ENCODE results near the gene UMODL1. TPM values are rescaled to one million over a fixed set of nuclear protein-coding genes. Genes with fewer than 3 reads are reported as not detected.
A peak's percentile ranks its signal among the peaks of the same experiment; 100 is the strongest.

UMODL1 gene
- polyA plus RNA-seq, 3 donors = not detected

DNA sequence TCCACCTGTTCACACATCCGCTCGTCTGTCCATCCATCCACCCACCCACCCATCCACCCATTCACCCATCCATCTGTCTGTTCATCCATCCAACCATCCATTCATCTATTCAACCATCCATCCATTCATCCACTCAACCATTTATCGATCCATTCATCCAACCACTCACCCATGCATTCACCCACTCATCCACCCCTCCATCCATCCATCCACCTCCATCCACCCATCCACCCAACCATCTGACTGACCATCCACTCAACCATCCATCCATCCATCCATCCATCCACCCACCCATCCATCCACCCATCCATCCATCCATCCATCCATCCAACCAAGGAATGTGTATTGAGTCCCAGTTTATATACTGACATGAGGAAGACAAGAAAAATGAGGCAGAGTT is 73.1 kb downstream of the UMODL1 start:
- Histone ChIP-seq H3K79me2 (ENCODE audit: insufficient read depth, low read length) (no peaks in the 10 kb centered on the region), H3K27ac (ENCODE audit: low read depth in 1 of 2, low read length in 2 of 2) (no peak overlapping the region), H3K4me2 (replicated peaks; ENCODE audit: extremely low read depth, low read length, poor library complexity, severe bottlenecking) (no peak overlapping the region), H4K20me1 (ENCODE audit: insufficient read depth, low read length) (no peaks in the 10 kb centered on the region), H3K4me1 (ENCODE audit: control insufficient read depth in 1 of 2, insufficient read depth in 2 of 2, low read length in 2 of 2) (peaks cover 43% of the 10 kb centered on the region in 2 donors), H2AFZ (ENCODE audit: insufficient read depth, low read depth, low read length, poor library complexity, severe bottlenecking) (no peak overlapping the region), H3K4me3 (replicated peaks in 1 of 3; ENCODE audit: low read depth in 2 of 3, low read length in 3 of 3) (no peak overlapping the region), H3K36me3 (replicated peaks in 1 of 2; ENCODE audit: control insufficient read depth in 1 of 2, insufficient read depth in 2 of 2, low read length in 2 of 2) (no peaks in the 10 kb centered on the region), H3K9me3 (replicated peaks in 1 of 2; ENCODE audit: control insufficient read depth in 1 of 2, insufficient read depth in 1 of 2, low read length in 2 of 2) (no peaks in the 10 kb centered on the region), H3K27me3 (ENCODE audit: control insufficient read depth in 2 of 2, insufficient read depth in 2 of 2, low read length in 2 of 2) (no peaks in the 10 kb centered on the region), H3K9ac (ENCODE audit: insufficient read depth, low read length, poor library complexity, severe bottlenecking) (no peak overlapping the region)
- no peaks in the 10 kb centered on the region for H3K9me3 Mint-ChIP-seq
- intact Hi-C loops (cut with micrococcal nuclease) = loop anchor here in 1 of 2 donors (10.0 kb wide), 1 partner anchor 301 kb away; no protein-coding TSS in a partner anchor
- TF ChIP-seq, protein P1, sequence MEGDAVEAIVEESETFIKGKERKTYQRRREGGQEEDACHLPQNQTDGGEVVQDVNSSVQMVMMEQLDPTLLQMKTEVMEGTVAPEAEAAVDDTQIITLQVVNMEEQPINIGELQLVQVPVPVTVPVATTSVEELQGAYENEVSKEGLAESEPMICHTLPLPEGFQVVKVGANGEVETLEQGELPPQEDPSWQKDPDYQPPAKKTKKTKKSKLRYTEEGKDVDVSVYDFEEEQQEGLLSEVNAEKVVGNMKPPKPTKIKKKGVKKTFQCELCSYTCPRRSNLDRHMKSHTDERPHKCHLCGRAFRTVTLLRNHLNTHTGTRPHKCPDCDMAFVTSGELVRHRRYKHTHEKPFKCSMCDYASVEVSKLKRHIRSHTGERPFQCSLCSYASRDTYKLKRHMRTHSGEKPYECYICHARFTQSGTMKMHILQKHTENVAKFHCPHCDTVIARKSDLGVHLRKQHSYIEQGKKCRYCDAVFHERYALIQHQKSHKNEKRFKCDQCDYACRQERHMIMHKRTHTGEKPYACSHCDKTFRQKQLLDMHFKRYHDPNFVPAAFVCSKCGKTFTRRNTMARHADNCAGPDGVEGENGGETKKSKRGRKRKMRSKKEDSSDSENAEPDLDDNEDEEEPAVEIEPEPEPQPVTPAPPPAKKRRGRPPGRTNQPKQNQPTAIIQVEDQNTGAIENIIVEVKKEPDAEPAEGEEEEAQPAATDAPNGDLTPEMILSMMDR (IDR thresholded peaks at IDR 0.05) = no peak
- peak overlapping the region in 2 of 7 donors; percentile 41 to 78 for H3K27ac Mint-ChIP-seq
- H3K4me3 Mint-ChIP-seq = no peak overlapping the region
- no peak for DNase-seq
- WGBS (ENCODE audit: insufficient coverage) = 96% methylated on average over 3 of the region's 3 CpGs
- peaks cover 3 to 11% (median 6%) of the 10 kb centered on the region in 3 donors for H3K27me3 Mint-ChIP-seq (ENCODE audit: low read depth in 3 of 3)
- peaks cover 44% of the 10 kb centered on the region for H3K4me1 Mint-ChIP-seq
- no peaks in the 10 kb centered on the region for H3K36me3 Mint-ChIP-seq

DNA sequence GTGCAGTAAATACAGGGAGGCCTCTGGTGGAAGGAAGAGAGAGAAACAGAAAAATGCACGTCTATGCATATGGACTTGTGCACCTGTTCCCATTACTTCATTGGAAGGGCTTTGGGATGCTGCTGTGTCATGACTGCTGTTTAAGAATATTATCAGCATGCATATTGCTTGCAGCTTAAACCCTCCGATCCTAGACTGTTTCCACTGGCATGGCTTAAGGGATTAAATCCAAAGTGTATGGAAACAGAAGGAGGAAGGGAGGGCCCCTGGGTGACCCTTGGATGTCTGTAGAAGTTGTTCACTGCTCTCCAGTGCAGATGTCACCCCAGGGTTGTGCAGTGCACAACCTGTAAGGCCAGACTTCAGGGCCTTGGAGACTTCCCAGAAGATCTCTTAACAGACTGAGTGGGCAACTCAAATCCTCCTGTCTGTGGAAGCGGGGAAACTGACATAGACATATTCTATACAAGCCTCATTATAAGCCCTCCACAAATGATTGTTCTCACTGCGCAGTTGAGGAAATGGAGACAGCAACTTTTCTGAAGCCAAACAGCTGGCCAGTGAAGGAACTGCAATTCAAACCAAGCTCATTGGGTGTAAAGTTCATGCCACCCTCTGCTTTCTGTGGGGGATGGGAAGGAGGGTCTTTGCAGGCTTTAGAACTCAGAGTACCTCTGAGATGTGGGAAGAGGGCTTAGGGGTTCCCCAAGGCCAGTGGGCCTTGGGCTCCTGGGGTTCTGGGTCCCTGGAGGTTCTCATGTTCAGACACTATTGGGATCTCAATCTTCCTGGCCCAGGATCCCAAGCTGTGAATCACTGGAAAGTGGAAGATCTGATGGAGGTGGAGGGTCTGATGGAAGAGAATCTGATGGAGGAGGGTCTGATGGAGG is 73.8 kb downstream of the UMODL1 start:
- TF ChIP-seq, protein P1 (IDR thresholded peaks at IDR 0.05) = no peak
- Histone ChIP-seq H3K4me1 (ENCODE audit: control insufficient read depth in 1 of 2, insufficient read depth in 2 of 2, low read length in 2 of 2) (peaks cover 38% of the 10 kb centered on the region in 2 donors), H2AFZ (ENCODE audit: insufficient read depth, low read depth, low read length, poor library complexity, severe bottlenecking) (no peak overlapping the region), H3K27me3 (ENCODE audit: control insufficient read depth in 2 of 2, insufficient read depth in 2 of 2, low read length in 2 of 2) (no peaks in the 10 kb centered on the region), H3K9me3 (replicated peaks in 1 of 2; ENCODE audit: control insufficient read depth in 1 of 2, insufficient read depth in 1 of 2, low read length in 2 of 2) (no peaks in the 10 kb centered on the region), H3K4me3 (replicated peaks in 1 of 3; ENCODE audit: low read depth in 2 of 3, low read length in 3 of 3) (no peak overlapping the region), H3K79me2 (ENCODE audit: insufficient read depth, low read length) (no peaks in the 10 kb centered on the region), H3K27ac (ENCODE audit: low read depth in 1 of 2, low read length in 2 of 2) (no peak overlapping the region), H4K20me1 (ENCODE audit: insufficient read depth, low read length) (no peaks in the 10 kb centered on the region), H3K36me3 (replicated peaks in 1 of 2; ENCODE audit: control insufficient read depth in 1 of 2, insufficient read depth in 2 of 2, low read length in 2 of 2) (no peaks in the 10 kb centered on the region), H3K9ac (ENCODE audit: insufficient read depth, low read length, poor library complexity, severe bottlenecking) (no peak overlapping the region), H3K4me2 (replicated peaks; ENCODE audit: extremely low read depth, low read length, poor library complexity, severe bottlenecking) (no peak overlapping the region)
- H3K4me1 Mint-ChIP-seq = peaks cover 41% of the 10 kb centered on the region
- intact Hi-C loops (cut with micrococcal nuclease) = loop anchor here (5.0 to 10.0 kb wide), 5 partner anchors 112 to 672 kb away; no protein-coding TSS in a partner anchor
- H3K27me3 Mint-ChIP-seq (ENCODE audit: low read depth in 3 of 3) = peaks cover 3 to 11% (median 6%) of the 10 kb centered on the region in 3 donors
- no peaks in the 10 kb centered on the region for H3K9me3 Mint-ChIP-seq
- 75% methylated on average over 2 of the region's 4 CpGs for WGBS (ENCODE audit: insufficient coverage)
- H3K27ac Mint-ChIP-seq = no peak overlapping the region
- H3K36me3 Mint-ChIP-seq = no peaks in the 10 kb centered on the region
- no peak overlapping the region for H3K4me3 Mint-ChIP-seq
- no peak for DNase-seq
